Mucosa of rectum (tissue), 2 donors: Measurements from ENCODE around the gene TSC22D1.

Experiments
- H3K27ac ChIP-seq, 2 donors: one replicate each; pipeline ENCODE4 v1.7.0; 2013; ENCODE audit warnings: inconsistent platforms in 2 of 2, low read depth in 2 of 2, low read length in 2 of 2
- H3K27me3 ChIP-seq, 2 donors: one replicate each; pipeline ENCODE4 v1.7.0; 2013; ENCODE audit warnings: low read length in 2 of 2; ENCODE audit not compliant: control insufficient read depth in 2 of 2, insufficient read depth in 2 of 2
- H3K36me3 ChIP-seq, 2 donors: one replicate each; pipeline ENCODE4 v1.7.0; 2013; ENCODE audit warnings: low read length in 2 of 2; ENCODE audit not compliant: control insufficient read depth in 2 of 2, insufficient read depth in 2 of 2
- H3K4me1 ChIP-seq, 2 donors: one replicate each; pipeline ENCODE4 v1.7.0; 2013; ENCODE audit warnings: low read length in 2 of 2, mild to moderate bottlenecking in 1 of 2; ENCODE audit not compliant: control insufficient read depth in 2 of 2, insufficient read depth in 2 of 2
- H3K4me3 ChIP-seq, 2 donors: one replicate each; pipeline ENCODE4 v1.7.0; 2013; ENCODE audit warnings: low read length in 2 of 2
- H3K9ac ChIP-seq, 2 donors: one replicate each; pipeline ENCODE4 v1.7.0; 2013; ENCODE audit warnings: low read length in 2 of 2, low read depth in 1 of 2, mild to moderate bottlenecking in 1 of 2
- H3K9me3 ChIP-seq, 2 donors: one replicate each; pipeline ENCODE4 v1.7.0; 2013; ENCODE audit warnings: low read length in 2 of 2; ENCODE audit not compliant: control insufficient read depth in 2 of 2
- donor health status: healthy.
- donor health status: Normal muscosa, but diverticular disease.

Gene TSC22D1

DNA sequence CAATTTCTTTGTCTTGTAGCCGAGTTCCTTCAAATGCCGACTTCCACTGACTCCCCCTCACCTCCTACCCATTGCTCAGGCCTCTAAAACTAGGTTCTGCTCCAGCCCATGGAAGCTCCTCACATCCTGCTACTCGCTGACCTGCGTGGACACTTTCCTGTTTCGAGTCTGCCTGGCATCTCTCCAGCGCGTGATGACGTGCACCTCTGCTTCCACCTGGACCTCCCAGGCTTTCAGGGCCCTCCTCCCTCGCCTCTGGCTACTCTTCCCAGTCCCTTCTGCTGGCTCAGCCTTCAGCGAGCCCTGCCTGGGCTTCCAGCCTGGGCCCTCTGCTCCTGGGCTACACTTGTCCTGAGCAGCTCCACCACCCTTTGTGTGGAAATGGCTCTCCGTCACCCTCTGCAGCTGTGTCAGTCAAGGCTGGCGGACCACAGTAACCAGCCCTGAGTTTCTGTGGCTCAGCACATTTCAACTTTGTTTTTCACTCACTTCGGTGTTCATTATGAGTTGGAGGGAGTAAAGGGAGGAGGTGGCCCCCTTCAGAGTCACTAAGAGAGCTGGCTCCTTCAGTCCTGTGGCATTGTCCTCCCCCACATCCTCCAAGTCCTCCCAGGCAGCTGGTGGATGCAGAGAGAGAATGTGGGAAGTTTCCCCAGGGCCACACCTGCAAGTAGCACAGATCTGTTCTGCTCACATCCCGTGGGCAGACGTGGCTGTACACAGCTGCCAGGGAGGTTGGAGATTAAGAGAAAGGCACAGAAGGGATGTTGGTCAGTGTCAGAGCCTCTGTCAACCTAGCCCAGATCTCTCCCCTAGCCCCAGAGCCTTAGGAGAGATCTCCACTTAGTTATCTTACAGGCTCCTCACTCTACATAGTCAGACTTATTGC lies 153.1 kb downstream of the TSC22D1 start:
- H3K9me3 ChIP-seq: no peaks in the 10 kb centered on the region
- no peak overlapping the region for H3K27ac ChIP-seq

DNA sequence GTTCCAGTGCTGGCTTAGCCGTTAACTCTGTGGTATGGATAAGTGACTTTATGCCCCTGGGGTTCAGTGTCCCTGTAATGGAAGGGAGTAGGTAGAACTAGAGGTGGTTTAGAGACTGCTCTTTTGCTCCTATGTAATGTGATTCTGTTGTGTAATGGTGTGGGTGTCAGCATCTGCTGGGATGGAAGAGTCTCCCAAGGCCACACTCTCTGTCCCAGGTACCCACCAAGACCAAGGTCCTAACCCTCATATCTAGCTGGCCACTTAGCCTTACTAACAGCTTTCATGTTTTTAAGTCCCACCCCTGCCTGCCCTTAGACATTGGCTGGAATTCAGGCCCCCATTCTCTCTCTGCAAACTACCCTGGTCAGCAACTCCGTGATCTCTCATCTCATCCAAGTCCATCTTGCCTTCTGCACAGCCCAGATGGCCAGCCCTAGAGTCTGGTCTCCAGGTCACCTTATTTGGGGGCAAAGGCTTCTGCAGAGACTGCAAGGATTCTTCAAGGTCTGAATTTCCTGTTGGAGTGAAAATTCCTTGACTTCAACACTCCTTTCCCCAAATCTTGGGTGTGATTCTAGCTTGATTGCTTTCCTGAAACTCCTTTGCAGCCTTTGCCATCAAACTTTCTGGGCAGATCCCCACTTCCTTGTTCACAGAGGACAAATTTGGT lies 154.1 kb downstream of the TSC22D1 start:
- Histone ChIP-seq H3K4me3 (no peak overlapping the region), H3K36me3 (no peaks in the 10 kb centered on the region), H3K27me3 (no peaks in the 10 kb centered on the region), H3K4me1 (no peaks in the 10 kb centered on the region), H3K9ac (no peak overlapping the region), H3K9me3 (no peaks in the 10 kb centered on the region), H3K27ac (no peak overlapping the region)

More for the DNA sequence above, 153.1 kb downstream of the TSC22D1 start:
- no peaks in the 10 kb centered on the region for H3K36me3 ChIP-seq
- H3K4me3 ChIP-seq: no peak overlapping the region
- H3K9ac ChIP-seq: no peak overlapping the region
- no peaks in the 10 kb centered on the region for H3K27me3 ChIP-seq
- no peaks in the 10 kb centered on the region for H3K4me1 ChIP-seq

DNA sequence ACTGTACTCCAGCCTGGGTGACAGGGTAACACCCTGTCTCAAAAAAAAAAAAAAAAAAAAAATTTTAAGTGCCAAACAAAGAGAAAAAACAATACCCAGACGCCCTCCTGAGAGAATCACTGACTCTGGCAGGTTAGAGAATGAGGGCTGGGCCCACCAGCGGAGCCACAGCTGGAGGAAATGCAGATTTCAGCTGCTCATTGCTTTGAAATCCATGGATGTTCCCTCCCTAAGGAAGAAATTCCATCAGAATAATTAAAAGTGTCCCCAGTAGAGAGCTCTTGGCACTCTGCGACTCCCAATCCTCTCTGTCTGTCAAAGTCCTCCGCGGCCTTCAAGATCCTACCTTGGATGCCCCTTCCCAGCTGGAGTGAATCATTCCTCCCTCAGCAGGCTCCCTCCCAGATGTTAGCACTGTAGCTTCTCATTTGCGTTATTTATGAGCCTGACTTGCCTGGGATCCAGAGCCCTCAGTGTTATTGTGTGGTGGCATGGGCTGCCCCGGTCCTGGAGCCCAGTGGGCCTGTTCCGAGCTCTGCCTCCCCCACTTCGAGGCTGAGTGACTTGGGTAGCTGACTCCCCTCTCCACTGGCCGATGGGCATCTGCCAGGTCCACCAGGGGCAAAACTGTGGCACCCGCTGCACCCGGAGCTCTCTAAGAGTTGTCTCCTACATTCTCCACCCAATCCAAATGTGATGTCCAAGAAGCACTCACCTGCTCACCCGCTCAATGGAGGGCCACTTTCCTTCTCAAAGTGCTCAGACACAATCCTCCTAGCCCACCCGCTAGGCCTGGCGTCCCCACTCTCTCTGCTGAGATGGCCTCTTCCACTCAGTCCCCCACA lies 155.5 kb downstream of the TSC22D1 start:
- no peaks in the 10 kb centered on the region for H3K9me3 ChIP-seq
- no peak overlapping the region for H3K4me3 ChIP-seq
- peaks cover 0 to 3% of the 10 kb centered on the region in 2 donors for H3K4me1 ChIP-seq
- H3K36me3 ChIP-seq: no peaks in the 10 kb centered on the region
- H3K27ac ChIP-seq: no peak overlapping the region
- no peaks in the 10 kb centered on the region for H3K27me3 ChIP-seq
- no peak overlapping the region for H3K9ac ChIP-seq

DNA sequence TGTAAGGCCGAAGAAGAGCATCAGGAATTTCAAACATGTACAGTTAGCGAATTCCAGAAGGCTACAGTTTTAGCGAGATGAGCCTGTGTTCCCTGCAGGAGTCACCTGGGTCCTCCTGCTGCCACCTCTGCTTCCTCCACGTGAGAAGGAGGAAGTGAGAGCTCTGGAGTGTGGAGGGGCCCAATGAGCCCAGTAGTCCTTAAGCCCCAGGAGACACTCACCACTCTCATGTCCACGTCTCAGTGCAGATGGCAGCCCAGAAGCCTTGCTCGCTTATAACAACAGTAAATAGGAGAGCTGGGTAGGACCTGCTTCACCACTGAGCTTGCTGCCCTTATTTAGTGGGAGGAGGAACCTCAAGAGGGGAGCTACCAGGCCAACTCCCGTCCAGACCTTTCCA lies 158.3 kb downstream of the TSC22D1 start:
- Histone ChIP-seq H3K9me3 (no peaks in the 10 kb centered on the region), H3K36me3 (no peaks in the 10 kb centered on the region), H3K27ac (no peak overlapping the region), H3K4me3 (no peak overlapping the region), H3K27me3 (no peaks in the 10 kb centered on the region), H3K9ac (no peak overlapping the region), H3K4me1 (peaks cover 0 to 4% of the 10 kb centered on the region in 2 donors)

DNA sequence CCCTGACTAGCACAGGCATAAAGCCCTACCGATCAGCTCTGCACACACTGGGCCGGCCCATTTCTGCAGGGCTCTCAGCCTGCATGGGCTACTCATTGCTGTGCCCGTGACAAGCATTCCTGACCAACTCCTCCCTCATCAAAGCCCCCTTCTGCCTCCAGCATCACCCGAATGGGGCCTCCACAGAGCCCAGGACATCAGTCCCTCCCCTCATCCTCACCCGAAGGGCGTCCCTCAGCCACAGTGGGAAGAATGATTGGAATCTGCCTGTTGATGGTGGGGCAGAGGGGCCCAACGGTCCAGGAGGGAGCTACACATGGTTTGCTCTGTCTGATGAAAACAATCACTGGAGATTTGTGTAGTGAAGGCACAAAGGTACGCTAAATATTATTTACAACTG lies 158.7 kb downstream of the TSC22D1 start:
- Histone ChIP-seq H3K4me1 (peaks cover 0 to 4% of the 10 kb centered on the region in 2 donors), H3K27ac (no peak overlapping the region), H3K27me3 (no peaks in the 10 kb centered on the region), H3K9me3 (no peaks in the 10 kb centered on the region), H3K36me3 (no peaks in the 10 kb centered on the region), H3K9ac (no peak overlapping the region), H3K4me3 (no peak overlapping the region)

DNA sequence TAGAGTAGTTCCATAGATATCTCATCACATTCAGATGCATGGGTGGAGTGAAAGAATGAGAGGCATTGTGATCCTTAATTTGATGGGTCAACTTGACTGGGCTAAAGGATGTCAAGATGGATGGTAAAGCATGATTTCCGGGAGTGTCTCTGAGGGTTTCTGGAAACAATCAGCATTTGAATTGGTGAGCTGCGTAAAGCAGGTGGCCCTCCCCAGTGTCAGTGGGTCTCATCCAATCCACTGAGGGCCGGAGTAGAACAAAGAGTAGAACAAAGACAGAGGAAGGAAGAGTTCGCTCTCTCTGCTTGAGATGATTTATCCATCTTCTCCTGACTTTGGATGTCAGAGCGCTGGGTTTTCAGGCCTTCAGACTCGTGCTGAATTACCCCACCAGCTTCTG lies 159.4 kb downstream of the TSC22D1 start:
- Histone ChIP-seq H3K9me3 (no peaks in the 10 kb centered on the region), H3K4me3 (no peak overlapping the region), H3K27ac (no peak overlapping the region), H3K36me3 (no peaks in the 10 kb centered on the region), H3K9ac (no peak overlapping the region), H3K27me3 (no peaks in the 10 kb centered on the region), H3K4me1 (peaks cover 0 to 4% of the 10 kb centered on the region in 2 donors)

DNA sequence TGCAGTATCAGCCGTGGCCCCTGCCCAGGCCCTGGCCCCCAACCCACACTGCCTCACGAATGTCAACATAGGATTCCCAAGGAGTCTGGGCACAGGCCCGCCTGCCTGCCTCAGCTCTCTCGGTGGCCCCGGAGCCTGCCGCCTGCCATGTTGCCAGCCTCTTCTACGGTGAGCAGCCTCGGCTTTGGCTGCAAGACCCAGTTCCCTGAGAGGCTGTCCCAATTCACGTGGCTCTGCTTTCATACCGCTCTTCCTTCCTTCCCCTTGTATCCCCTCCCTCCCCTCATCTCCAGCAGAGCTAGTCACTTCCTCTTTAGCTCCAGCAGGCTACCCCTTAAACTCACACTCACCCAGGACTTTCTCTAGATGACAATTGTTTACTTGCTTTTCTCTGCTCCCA lies 159.8 kb downstream of the TSC22D1 start:
- H3K4me3 ChIP-seq: no peak overlapping the region
- peaks cover 0 to 4% of the 10 kb centered on the region in 2 donors for H3K4me1 ChIP-seq
- no peak overlapping the region for H3K27ac ChIP-seq
- H3K9me3 ChIP-seq: no peaks in the 10 kb centered on the region
- no peaks in the 10 kb centered on the region for H3K36me3 ChIP-seq
- no peaks in the 10 kb centered on the region for H3K27me3 ChIP-seq
- H3K9ac ChIP-seq: no peak overlapping the region

DNA sequence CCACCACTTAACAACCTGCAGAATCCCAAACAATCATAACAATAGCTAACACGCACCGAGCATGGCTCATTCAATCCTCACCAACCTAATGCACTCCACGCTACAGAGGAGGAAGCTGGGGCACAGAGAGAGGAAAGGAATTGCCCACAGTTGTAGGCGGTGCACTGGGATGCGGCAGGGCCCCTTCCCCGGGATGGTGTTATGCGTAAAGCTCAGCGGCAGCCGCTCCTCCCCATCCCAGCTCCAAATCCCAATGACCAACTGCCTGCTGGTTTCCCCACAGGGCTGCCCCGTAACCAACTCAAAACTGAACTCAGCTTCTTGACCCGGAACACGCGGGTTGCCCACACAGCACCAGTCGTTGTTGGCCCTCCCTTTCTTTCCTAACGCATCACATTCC lies 160.3 kb downstream of the TSC22D1 start:
- H3K27me3 ChIP-seq: no peaks in the 10 kb centered on the region
- no peak overlapping the region for H3K4me3 ChIP-seq
- no peaks in the 10 kb centered on the region for H3K9me3 ChIP-seq
- no peaks in the 10 kb centered on the region for H3K36me3 ChIP-seq
- H3K9ac ChIP-seq: no peak overlapping the region
- no peak overlapping the region for H3K27ac ChIP-seq
- H3K4me1 ChIP-seq: peaks cover 0 to 4% of the 10 kb centered on the region in 2 donors

DNA sequence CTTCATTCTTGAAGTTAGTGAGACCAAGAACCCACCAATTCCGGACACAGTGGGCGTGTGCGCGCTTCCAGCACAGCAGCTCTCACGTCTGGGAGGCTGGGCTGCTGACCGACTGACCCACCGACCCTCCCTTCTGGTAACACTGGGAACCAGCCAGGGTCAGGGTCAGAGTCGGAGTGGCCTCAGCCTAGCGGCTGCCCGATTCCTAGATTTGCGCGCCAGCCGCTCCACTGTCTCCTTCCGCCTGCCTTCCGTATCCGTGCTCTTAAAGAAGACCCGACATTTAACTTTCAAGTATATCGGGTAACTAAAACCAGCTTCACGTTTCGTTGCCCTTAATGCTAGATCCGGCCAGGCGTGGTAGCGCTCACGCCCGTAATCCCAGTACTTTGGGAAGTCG lies 161.4 kb downstream of the TSC22D1 start:
- Histone ChIP-seq H3K9ac (no peak overlapping the region), H3K4me1 (peaks cover 0 to 6% of the 10 kb centered on the region in 2 donors), H3K36me3 (no peaks in the 10 kb centered on the region), H3K9me3 (no peaks in the 10 kb centered on the region), H3K4me3 (no peak overlapping the region), H3K27me3 (no peaks in the 10 kb centered on the region), H3K27ac (no peak overlapping the region)

DNA sequence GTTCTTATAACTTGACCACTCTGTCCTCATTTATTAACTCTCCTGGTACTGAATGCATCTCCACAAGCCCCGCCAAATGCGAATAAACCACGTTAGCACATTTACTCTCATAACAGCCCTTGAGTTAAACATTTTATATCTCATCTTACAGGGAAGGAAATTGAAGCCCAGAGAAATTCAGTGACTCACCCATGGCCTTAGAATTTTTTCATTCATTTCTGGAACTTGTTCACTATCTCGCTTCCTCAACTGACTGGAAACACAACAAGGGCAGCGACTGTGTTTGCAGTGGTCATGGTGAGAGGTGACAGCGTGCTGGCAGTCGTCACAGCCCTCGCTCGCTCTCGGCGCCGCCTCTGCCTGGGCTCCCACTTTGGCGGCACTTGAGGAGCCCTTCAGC lies 163.0 kb downstream of the TSC22D1 start:
- Histone ChIP-seq H3K4me3 (no peak overlapping the region), H3K27ac (no peak overlapping the region), H3K27me3 (no peaks in the 10 kb centered on the region), H3K9ac (no peak overlapping the region), H3K9me3 (no peaks in the 10 kb centered on the region), H3K36me3 (no peaks in the 10 kb centered on the region), H3K4me1 (peaks cover 0 to 6% of the 10 kb centered on the region in 2 donors)
